Osteoblast (primary cell): ENCODE results near the gene CBLB. TPM values are rescaled to one million over a fixed set of nuclear protein-coding genes. Genes with fewer than 3 reads are reported as not detected.

Experiments
- DNase-seq: peaks from one replicate; pipeline ENCODE4 v3.0.0; 2011; ENCODE audit warnings: low spot score, mixed read lengths; ENCODE audit not compliant: insufficient read length; ENCODE audit errors: missing footprints
- H2AFZ ChIP-seq: 2 replicates; pipeline ENCODE4 v1.6.0; 2011; ENCODE audit warnings: mild to moderate bottlenecking, low read length
- H3K27ac ChIP-seq: 2 replicates; pipeline ENCODE4 v1.5.1; 2011; ENCODE audit warnings: mild to moderate bottlenecking, low read depth, low read length, moderate library complexity
- H3K27me3 ChIP-seq: 2 replicates; pipeline ENCODE4 v1.6.0; 2012; ENCODE audit warnings: mild to moderate bottlenecking, control low read depth, inconsistent platforms, low read length, moderate library complexity; ENCODE audit not compliant: insufficient read depth
- H3K36me3 ChIP-seq: 2 replicates; pipeline ENCODE4 v1.5.1; 2011; ENCODE audit warnings: mild to moderate bottlenecking, low read length, control low read depth, moderate library complexity; ENCODE audit not compliant: insufficient read depth
- H3K4me1 ChIP-seq: 2 replicates; pipeline ENCODE4 v1.5.1; 2011; ENCODE audit warnings: mild to moderate bottlenecking, low read length, control low read depth, moderate library complexity; ENCODE audit not compliant: insufficient read depth
- H3K4me2 ChIP-seq: 2 replicates; pipeline ENCODE4 v1.6.0; 2011; ENCODE audit warnings: mild to moderate bottlenecking, low read length; ENCODE audit not compliant: insufficient read depth
- H3K4me3 ChIP-seq: fragments of 200-600 bp; sonication (generic); 3 replicates; pipeline ENCODE4 v1.5.1; 2012; ENCODE audit warnings: mild to moderate bottlenecking, low read length, inconsistent platforms; ENCODE audit not compliant: insufficient read depth
- H3K79me2 ChIP-seq: 2 replicates; pipeline ENCODE4 v1.6.0; 2012; ENCODE audit warnings: mild to moderate bottlenecking, low read length, control low read depth, inconsistent platforms; ENCODE audit not compliant: insufficient read depth
- H3K9me3 ChIP-seq: 2 replicates; pipeline ENCODE4 v1.5.1; 2011; ENCODE audit warnings: low read depth, low read length, control low read depth
- H4K20me1 ChIP-seq: 2 replicates; pipeline ENCODE4 v1.6.0; 2012; ENCODE audit warnings: mild to moderate bottlenecking, low read length, control low read depth; ENCODE audit not compliant: insufficient read depth
- total RNA-seq: library from RNA; depleted of rRNA; stranded (reverse); fragments of >200 nt; gene quantifications from 2 replicates; pipeline ENCODE4 v1.2.3, GENCODE V29; 2012
- TF ChIP-seq, protein P1 (sequence below): IDR thresholded peaks from 2 replicates; pipeline ENCODE4 v1.5.1; 2011; ENCODE audit warnings: mild to moderate bottlenecking, low read depth, low read length, moderate library complexity; ENCODE audit errors: extremely low read depth

The CBLB gene
- total RNA-seq, 1 donor, result 128 TPM

DNA sequence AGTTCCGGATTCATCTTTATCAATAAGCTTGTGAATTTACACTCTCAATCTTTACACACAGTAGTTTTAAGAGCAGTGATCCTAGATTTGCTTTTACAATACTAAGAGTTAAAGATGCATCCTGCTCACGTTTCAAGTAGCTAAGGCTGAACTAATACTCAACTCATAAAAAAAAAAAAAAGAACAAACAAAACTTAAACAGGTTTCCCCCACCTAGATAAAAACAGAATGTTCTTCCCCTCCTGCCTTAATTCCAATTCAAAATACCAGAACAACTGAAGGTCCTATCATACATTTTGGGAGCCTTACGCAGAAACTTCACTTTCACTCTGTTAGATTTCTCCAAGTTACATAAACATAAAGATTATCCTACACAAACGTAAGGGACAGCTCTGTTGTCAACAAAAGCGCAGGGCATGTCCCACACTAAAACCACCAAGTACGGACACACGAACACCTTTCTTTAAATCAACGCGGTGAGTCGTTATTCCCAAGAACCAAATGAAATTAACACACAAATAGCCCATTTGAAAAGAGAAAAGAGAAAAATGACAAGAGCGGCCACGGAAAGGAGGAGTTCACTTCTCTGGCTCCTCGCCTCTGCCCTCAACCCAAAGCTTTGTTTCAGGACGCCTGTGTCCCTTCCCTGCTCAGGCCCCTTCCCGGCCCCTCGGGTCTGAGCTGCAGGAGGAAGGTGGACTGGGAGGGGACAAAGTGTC, 941 bp downstream of the CBLB start:
- Histone ChIP-seq H4K20me1 (peaks cover 17% of the 10 kb centered on the region), H3K27ac (peak overlapping the region; percentile 94), H3K36me3 (peaks cover 25% of the 10 kb centered on the region), H2AFZ (no peak overlapping the region), H3K4me3 (peak overlapping the region; percentile 79), H3K9me3 (no peaks in the 10 kb centered on the region), H3K27me3 (no peaks in the 10 kb centered on the region), H3K4me1 (peaks cover 36% of the 10 kb centered on the region), H3K4me2 (peak overlapping the region; percentile 80), H3K79me2 (peaks cover 69% of the 10 kb centered on the region)
- no peak for DNase-seq
- TF ChIP-seq, protein P1, sequence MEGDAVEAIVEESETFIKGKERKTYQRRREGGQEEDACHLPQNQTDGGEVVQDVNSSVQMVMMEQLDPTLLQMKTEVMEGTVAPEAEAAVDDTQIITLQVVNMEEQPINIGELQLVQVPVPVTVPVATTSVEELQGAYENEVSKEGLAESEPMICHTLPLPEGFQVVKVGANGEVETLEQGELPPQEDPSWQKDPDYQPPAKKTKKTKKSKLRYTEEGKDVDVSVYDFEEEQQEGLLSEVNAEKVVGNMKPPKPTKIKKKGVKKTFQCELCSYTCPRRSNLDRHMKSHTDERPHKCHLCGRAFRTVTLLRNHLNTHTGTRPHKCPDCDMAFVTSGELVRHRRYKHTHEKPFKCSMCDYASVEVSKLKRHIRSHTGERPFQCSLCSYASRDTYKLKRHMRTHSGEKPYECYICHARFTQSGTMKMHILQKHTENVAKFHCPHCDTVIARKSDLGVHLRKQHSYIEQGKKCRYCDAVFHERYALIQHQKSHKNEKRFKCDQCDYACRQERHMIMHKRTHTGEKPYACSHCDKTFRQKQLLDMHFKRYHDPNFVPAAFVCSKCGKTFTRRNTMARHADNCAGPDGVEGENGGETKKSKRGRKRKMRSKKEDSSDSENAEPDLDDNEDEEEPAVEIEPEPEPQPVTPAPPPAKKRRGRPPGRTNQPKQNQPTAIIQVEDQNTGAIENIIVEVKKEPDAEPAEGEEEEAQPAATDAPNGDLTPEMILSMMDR, result no peak

DNA sequence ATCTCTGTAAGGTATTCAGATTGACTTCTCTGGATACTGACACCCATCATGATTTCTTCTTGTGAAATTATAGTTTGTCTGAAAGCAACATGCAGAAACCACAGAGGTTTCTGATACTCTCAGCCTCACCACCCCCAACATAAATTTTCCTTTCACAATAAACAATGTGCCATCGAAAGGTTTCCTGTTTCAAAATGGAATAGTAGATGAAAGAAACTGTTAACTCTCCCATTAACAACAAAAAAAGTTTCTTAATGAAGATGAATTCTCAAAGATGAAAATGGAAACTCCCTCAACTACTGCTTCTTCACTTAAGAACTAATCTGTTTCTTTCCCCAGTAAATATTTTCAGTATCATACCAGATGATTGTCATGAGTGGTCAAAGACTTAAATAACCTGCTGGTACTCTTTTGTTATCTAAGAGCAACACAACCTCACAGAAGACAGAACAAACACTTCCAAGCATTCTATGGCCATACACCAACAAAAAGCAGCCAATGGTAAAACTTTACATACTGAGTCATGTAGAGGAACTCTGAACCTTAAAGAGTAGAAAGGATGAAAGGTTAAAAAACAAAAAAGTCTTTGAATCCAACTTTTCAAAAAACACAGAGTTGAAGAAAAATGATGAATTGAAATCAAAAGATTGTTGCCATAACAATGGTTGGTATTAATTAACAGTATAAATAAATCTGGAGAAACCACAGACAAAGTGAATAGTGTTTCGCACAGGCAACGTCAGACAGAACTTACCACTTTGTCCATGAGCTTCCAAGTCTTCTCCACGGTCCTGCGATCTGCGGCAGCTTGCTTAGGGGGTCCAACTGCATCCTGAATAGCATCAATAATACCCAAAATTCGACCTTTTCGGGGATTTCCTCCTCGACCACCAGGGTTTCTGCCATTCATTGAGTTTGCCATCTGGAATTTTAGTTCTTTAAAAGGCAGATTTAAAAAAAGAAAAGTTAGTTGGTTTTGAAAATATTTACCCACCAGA, 1.9 kb downstream of the CBLB start:
- TF ChIP-seq, protein P1, result no peak
- no peak for DNase-seq
- no peak overlapping the region for H2AFZ ChIP-seq
- peaks cover 34% of the 10 kb centered on the region for H3K36me3 ChIP-seq
- peak overlapping the region; percentile 79 for H3K4me3 ChIP-seq
- no peaks in the 10 kb centered on the region for H3K27me3 ChIP-seq
- H3K27ac ChIP-seq, result peak overlapping the region; percentile 94
- H3K4me1 ChIP-seq, result peaks cover 42% of the 10 kb centered on the region
- H3K79me2 ChIP-seq, result peaks cover 78% of the 10 kb centered on the region
- no peaks in the 10 kb centered on the region for H3K9me3 ChIP-seq
- peaks cover 26% of the 10 kb centered on the region for H4K20me1 ChIP-seq
- peak overlapping the region; percentile 80 for H3K4me2 ChIP-seq

DNA sequence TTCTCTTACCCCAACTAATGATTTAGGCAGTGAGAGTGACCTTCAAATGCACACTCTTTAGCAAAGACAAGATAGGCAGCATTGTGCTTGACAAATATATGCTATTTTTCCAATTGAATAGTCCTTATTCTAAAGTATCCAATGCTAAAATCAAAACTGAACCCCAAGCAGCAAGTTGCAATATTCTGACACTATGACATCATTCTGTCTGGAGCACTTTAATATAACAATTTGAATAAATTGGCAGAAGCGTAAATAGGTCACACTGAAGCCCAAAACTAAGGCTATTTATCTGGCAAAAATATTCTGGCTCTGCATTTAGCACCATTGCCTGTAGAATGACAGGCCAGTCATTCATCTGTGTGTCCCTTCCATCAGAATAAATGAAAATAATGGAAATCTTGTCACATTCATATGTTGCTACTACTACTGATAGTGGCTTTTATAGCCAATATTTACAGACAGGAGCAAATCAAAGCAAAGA, 2.9 kb downstream of the CBLB start:
- H4K20me1 ChIP-seq, result peaks cover 26% of the 10 kb centered on the region
- H3K9me3 ChIP-seq, result no peaks in the 10 kb centered on the region
- peak overlapping the region; percentile 80 for H3K4me2 ChIP-seq
- no peak for DNase-seq
- no peak overlapping the region for H2AFZ ChIP-seq
- no peaks in the 10 kb centered on the region for H3K27me3 ChIP-seq
- peaks cover 41% of the 10 kb centered on the region for H3K36me3 ChIP-seq
- H3K79me2 ChIP-seq, result peaks cover 81% of the 10 kb centered on the region
- peak overlapping the region; percentile 79 for H3K4me3 ChIP-seq
- peaks cover 43% of the 10 kb centered on the region for H3K4me1 ChIP-seq
- TF ChIP-seq, protein P1, result no peak
- peak overlapping the region; percentile 94 for H3K27ac ChIP-seq
